Stimulated activated CD4-positive, alpha-beta T cell treated with anti-CD3 and anti-CD28 coated beads, Interleukin-12 subunit alpha, Interleukin-12 subunit beta, amount 100 ng/mL, for 4 hours (primary cell): ENCODE data around the gene PABPN1.
"Not testable (repeated sequence)": the region's sequence is repeated elsewhere in the genome, so short reads cannot be mapped to it uniquely, and the experiment has no call there.

ENCODE experiments used
- DNase-seq: peaks from one replicate; pipeline ENCODE4 v3.0.0-alpha.2; 2020

The PABPN1 gene, protein sequence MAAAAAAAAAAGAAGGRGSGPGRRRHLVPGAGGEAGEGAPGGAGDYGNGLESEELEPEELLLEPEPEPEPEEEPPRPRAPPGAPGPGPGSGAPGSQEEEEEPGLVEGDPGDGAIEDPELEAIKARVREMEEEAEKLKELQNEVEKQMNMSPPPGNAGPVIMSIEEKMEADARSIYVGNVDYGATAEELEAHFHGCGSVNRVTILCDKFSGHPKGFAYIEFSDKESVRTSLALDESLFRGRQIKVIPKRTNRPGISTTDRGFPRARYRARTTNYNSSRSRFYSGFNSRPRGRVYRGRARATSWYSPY

DNA sequence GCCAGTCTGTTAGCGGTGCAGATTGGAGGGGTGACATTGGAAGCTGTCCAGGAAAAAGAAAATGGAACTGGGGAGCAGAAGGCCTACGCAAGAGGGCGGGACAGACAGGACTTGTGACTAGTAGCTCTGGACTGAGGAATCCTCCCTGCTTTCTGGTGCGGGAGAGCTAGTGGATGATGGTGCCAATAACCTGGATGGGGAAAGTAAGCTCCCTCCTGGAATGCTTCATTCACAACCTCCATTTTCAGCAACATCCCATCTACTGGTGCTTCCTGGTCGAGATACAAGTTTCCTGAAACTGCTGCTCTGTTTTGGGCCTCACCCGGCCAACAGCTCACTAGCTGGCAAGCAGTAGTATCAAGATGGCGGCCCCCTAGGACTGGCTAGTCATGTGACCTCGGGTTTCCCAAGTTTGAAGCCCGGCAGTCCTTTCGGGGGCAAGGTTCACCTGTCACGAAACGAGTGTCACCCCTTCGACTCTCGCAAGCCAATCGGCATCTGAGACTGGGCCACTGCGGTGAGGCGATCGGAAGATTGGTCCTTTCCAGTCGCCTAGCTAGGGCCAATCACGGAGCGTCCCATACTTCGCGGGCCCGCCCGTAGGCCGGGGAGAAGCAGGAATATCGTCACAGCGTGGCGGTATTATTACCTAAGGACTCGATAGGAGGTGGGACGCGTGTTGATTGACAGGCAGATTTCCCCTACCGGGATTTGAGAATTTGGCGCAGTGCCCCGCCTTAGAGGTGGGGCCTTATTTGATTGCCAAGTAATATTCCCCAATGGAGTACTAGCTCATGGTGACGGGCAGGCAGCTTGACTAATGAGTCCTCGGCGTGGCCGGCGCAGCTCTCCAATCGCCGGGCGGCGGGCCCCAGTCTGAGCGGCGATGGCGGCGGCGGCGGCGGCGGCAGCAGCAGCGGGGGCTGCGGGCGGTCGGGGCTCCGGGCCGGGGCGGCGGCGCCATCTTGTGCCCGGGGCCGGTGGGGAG, at the start of gene PABPN1:
Gene PABPN1 (plus strand): TSS at position 874 of the 988 bp plus-strand sequence. CDS start 13 bp downstream, at position 887.
- peak; percentile 92 for DNase-seq

DNA sequence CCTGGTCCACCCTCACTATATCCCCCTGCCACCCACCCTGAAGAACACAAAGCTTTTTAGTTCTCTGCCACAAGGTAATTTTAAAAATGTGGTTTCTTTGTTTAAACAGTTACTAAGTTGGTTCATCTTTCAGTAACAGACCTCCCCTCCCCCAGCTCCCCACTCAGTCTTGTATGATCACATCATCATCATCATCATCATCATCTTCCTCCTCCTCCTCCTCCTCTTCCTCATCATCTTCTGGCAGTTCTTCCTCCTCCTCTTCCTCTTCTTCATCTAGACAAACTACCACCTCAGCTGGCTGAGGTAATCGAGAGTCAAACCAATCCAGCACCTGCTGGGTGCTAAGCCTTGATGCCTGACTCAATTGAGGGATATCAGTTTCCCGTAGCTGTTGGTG, 45.8 kb upstream of the PABPN1 start:
- no peak for DNase-seq

DNA sequence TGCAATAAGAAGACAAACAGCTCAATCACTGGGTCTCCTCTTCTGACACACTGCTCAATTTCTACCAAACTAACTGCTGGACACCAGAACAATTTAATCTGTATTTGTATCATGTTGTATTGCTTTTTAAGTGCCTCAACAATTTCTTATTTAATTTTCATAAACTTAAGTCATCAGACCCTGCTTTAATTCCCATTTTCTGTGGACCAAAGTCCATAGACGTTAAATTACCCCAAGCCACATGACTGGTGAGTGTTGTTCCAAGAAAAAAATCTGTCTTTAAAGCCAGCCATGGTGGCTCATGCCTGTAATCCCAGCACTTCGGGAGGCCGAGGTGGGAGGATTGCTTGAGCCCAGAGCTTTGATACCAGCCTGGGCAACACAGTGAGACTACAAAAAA, 44.1 kb upstream of the PABPN1 start:
- DNase-seq, result no peak

DNA sequence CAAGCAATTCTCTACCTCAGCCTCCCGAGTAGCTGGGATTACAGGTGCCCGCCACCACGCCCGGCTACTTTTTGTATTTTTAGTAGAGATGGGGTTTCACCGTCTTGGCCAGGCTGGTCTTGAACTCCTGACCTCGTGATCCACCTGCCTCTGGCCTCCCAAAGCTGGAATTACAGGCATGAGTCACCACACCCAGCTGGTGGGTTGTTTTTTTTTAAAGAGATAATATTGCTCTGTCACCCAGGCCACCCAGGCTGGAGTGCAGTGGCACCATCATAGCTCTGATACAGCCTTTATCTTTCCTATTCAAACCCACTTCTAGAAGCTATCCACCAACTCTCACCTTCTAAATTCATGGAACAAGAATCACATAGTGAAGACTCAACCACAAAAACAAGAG, 43.3 kb upstream of the PABPN1 start:
- not testable (repeated sequence) for DNase-seq

DNA sequence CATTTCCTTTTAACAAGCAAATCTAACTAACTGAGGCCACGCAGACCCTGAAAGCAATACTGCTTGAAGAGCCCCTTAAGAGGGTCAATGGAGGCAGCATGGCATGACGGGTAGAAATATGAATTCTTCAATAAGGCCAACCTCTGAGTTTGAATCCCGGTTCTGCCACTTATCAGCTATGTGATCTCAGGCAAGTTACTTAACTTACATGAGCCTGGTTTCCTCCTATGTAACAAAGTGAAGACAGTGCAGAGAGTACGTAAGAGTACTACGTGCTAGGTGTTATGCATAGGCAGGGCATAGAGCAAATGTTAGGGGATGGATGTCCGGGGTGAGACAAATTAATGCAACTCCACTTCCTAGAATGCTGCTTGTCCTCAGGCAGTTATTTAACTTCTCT, 40.0 kb upstream of the PABPN1 start:
- no peak for DNase-seq

DNA sequence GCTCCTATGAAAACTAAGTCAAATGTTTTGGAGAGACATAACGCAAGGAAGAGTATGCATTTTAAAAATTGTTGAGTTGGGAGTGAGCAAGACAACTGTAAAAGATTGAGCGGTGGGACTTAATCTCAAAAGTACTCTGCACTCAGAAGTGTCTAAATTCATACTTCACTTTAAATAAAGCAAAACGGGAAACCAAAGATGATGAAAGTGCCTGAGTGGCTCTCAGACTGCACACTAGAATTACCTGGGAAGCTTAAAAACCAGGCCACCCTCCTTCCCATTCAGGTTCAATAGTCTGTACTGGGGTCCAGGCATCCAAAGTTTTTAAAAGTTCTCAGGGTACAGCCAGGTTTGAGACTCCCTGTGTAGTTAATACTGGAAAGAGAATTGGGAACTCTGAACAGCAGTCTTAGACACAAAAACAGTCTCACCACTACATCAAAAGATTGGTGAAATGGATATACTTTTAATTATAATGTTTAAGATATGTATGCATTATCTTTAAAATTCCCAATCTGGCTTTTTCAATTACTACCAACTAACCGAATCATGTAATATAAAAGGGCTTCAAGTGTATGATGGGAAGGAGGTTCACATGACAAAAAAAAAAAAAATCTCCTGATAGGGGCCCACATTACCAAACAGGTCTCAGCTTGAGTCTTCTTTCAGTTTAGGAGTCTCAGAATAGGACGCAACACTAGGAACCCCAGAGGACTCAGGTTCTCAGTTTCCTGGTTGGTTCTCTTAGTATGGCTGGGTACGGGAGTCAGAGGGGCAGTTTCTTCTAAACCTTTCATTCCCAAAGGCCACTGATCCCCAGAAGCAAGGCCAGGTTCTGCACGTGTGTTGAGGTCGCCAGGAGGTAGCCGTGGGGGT, 36.4 kb upstream of the PABPN1 start:
- DNase-seq, result no peak

DNA sequence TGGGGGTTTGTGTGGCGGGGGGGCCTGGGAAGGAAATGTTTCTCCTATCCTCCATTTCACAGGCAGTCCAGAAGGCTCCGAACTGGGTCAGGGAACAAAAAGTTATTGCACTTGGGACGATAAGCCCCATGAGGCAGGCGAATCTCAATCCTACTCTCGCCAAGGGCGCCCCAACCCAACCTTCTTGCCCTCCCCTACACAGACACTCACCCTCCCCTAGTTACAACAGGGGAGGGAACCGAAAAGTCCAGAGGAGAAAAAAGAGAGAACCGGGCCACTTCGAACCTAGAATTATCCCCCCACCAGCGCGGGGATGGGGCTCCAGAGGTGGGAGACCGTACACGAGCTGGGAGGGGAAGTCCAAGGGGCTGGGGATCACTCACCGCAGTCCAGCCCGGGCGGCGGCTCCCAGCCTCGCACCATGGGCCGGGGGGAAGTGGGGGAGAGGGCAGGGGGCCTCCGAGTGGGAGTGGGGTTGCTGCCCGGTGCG, 35.7 kb upstream of the PABPN1 start:
- no peak for DNase-seq

DNA sequence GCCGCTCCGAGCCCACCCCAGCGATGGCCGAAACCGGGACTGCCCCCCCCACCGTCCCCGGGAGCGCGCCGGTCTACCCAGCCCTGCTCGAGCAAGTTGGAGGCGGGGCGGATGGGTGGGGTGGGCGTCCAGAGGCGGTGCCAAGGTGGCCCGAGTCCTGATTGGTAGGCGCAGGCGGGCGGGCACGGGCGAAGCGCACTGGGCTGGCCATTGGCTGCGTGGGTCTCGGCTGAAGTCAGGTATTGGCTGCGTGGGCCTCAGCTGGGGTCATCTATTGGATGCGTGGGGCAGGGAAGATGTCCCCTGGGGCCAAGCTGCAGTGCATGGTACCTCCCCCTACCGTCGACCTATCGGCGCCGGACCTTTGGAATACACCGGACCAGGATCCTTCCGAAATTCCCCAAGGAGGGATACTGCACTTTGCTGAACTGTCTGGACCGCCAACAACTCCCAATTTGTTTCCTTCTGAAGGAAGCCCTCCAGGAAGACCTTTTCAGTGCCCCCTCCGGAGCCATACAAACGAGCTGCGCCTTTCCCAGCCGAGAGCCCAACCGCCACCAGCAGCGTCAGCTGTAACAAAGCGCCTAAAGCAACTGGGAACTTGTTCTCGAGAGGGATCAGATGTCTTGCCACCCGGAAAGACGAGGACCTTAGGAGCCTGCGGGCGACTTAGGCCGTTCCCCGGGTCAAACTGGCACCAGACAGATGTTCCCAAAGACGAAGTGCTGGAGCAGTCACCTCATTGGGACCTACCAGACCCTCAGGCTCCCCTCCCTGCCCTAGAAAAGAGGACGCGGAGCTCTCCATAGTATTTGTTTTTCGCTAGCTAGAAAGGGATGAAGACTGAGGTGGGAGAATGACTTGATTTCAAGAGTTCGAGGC, 35.0 kb upstream of the PABPN1 start, which contains the start of gene HOMEZ:
Gene HOMEZ (minus strand): TSS at position 113 of the 882 bp plus-strand sequence. CDS start 180 bp downstream, outside the sequence.
- peak; percentile 98 for DNase-seq

DNA sequence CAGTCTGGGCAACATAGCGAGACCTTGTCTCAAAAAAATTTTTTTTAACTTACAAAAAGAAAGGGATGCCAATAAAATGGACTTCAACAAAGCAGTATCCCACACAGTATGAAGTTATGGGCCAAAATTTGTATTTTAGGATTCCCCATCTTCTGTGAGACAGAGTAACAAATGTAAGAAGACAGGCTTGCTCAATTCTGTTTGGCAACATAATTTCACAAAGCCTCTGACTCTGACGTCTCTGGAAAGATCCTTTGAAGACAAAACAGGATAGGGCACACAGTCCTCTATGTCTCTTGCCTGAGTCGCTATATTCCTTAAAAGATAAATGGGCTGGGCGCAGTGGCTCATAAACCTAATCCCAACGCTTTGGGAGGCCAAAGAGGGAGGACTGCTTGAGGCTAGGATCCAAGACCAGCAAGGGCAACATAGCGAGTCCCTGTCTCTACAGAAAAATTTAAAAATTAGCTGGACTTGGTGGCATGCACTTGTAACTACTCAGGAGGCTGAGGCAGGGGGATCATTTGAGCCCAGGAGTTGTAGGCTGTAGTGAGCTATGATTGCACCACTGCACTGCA, 34.3 kb upstream of the PABPN1 start:
- no peak for DNase-seq

DNA sequence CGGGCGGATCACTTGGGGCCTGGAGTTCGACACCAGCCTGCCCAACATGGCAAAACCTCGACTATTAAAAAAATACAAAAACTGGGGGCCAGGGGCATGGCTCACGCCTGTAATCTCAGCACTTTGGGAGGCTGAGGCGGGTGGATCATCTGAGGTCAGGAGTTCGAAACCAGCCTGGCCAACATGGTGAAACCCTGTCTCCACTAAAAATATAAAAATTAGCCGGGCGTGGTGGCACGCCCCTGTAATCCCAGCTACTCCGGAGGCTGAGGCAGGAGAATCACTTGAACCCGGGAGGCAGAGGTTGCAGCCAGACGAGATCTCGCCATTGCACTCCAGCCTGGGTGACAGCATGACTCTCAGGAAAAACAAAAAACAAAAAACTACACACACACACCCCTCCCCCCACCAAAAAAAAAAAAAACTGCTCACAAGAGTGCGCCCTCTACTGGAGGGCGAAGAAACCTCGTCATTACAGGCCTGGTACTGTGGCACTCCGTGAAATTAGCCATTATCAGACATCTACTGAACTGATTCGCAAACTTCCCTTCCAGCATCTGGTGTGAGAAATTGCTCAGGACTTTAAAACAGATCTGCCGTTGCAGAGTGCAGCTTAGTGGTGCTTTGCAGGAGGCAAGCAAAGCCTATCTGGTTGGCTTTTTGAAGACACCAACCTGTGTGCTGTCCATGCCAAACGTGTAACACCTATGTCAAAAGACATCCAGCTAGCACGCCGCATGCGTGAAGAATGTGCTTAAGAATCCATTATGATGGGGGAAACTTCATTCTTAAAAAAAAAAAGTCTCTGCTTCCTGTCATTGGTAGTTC, 26.3 kb upstream of the PABPN1 start:
- peak; percentile 40 for DNase-seq

DNA sequence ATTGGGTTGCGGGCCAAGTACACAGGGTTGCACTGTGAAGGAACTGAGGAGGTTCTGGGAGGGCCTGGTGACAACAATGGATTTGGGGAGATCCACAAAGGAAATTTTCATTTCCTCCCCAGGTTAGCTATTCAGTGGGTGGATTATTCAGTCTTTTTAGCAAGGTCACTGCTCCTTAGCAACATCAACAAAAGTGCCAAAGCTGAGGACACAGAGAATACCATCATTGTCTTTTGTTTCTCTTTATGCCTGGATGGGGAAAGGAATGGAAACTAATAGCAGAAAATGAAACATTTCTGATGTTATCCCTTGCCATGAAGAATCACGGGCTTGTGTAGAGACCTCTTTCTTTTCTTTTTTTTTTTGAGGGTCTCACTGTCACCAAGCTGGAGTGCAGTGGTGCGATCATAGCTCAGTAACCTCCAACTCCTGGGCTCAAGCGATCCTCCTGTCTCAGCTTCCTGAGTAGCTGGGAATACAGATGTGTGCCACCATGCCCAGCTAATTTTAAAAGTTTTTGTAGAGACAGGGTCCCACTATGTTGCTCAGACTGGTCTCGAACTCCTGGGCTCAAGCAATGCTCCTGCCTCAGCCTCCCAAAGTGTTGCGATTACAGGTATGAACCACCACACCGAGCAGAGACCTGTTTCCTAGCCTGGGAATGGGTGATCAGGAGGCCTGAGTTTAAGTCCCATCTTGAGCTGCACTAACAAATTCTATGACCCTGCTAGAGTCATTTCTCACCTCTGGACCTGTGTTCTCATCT, 25.1 kb upstream of the PABPN1 start:
- DNase-seq, result no peak

DNA sequence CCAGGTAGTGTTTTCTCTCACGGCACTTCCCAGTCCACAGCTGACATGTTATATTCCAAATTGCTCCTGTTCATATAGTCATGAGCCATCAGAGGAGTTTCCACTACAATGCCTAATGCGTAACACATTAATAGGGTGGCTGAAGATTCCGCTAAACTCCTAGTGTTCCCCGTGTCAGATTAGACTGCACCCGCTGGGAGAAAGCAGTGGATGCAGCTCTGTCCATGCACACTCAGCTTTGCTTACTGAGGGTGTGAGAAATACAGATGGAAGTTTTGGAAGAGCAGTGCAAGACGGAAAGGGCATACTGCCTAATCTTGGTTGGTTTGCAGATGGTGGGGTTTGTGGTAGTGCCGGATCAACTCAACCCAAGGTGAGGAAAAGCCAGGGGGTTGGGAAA, 24.2 kb upstream of the PABPN1 start:
- no peak for DNase-seq

DNA sequence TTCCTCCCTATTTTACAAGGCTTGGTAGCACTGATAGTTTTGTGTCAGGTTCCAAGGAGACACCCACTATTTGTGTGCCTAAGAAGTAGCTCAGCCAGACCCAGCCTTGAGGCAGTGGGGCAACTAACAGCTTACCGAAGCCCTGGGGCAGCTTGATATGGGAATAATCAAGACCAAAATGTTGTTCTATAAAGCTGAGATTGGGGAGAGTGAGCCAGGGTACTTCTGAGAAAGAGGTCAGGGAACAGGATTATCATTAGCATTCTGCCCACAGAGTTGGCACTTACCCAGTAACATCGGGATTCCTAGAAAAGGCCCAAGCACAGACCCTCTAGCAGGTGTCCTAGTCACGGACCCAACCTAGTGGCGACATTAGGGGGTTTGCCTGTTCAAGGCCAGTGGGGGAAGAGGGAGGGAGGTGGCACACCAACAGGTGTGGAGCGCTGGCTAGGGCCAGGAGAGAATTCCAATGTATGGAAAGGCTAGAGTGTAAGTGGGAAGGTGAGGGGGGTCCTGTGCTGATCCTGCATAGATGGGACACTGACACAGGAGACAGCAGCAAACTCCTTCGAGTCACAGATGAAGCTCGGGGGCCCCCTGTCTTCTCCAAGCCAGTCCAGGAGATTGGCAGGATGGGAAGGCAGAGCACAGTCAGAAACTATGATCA, 23.5 kb upstream of the PABPN1 start:
- no peak for DNase-seq

DNA sequence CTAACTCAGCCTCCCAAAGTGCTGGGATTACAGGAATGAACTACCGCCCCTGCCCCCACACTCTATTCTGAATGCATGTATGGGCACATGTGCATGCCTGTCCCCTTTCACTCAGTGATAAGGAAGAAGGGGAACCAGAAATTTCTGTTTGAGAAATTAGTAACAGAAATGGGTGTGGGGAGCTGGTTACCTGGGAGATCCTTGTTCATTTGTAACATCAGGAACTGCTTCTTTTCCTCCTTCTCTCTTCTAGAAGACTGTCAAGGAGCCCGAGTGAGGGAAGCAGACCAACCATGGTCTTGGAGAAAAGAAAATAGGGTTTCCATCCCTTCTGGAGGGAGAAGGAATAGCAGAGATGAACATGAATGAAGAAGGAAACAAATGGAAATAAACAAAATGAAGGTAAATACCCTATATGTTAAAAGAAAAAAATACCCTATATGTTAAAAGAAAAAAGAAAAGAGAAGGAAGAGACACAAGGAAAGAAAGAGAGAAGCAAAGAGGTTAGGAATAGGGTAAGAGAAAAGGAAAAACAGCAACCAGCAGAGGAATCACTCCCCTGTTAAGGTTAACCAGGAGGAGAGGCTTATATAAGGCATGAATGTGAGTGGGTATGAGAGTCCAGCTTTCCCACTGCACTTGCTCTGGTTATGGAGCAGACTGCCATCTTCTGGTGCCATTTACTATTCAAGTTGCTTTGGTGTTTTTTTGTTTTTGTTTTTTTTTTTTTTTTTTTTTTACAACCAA, 21.9 kb upstream of the PABPN1 start:
- DNase-seq, result no peak

DNA sequence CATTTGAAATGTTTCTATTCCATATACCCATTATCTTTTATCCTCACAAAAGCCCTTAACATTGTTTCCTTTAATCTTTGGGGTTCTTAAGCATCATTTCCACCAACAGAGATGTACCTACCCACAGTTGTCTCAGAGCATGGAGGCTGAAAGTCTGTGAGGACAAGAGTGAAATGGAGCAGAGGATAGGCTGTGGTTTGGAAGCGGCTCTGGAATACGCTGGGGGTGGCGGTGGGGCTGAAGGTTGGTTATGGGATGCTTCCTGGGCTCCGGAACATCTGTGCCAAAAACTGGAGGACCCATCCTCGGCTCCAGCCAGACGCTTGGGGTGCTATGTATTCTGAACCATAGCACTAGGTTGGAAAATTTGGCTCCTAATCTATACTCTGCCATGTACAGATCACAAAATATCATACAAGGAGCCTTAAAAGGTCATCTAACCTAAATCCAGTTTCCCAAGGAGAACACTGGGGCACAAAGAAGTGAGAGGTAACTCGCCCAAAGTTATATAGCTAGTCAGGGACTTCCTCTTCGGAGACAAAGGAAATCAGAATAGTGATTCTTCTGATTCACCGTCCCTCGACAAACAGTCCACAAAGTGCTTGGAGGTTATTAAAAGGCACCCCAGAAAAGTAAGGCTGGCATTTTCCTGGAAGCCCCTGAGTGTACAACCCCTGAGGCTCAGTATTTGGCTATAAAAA, 21.1 kb upstream of the PABPN1 start:
- DNase-seq, result no peak

DNA sequence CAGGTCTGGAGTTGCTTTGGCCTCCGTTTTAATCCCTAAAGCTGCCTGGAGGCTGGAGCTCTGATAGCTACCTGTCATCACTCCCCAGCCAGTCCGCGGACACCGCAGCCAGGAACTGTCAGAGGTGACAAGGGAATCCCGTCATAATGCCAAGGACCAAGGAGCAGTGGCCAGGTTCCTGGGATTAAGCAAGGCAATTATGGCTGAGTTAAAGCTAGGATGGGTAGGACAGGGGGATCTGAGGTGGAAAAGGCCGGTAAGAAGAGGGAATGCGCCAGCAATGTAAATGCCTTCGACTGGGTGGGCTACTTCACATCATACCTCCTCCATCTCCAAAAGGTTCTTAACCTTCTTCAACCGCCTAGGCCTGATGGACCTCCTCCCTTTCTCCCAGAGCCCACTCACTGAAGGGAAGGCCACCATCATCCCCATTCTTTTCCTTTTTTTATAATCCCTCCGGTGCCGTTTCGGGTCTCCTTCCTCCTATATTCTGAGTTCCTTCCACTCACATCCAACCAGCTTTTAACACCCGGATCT, 20.5 kb upstream of the PABPN1 start:
- peak; percentile 16 for DNase-seq
